OCI-LY7 (cell line): ENCODE data around the gene FMNL2. TPM values are rescaled to one million over a fixed set of nuclear protein-coding genes. Genes with fewer than 3 reads are reported as not detected.

ENCODE experiments used
- BruUV-seq: library from RNA; stranded (reverse); fragments of 400-500 nt; replicated peaks from 2 replicates; lab custom pipeline; 2021; lab: Mats Ljungman, UMichigan
- CTCF ChIA-PET: fragments of 300-600 bp; sonication (Branson Sonifier 250); formaldehyde crosslinking; loops from one replicate; lab custom pipeline; 2022; ENCODE audit warnings: antibody characterized with exemption; ENCODE audit not compliant: unreplicated experiment; lab: Charles Lee
- POLR2A ChIA-PET: fragments of 300-600 bp; sonication (Branson Sonifier 250); formaldehyde crosslinking; loops from one replicate; lab custom pipeline; 2022; ENCODE audit warnings: antibody characterized with exemption; lab: Charles Lee
- DNase-seq: peaks from one replicate; pipeline ENCODE4 v3.0.0-alpha.2; 2015; ENCODE audit warnings: low spot score
- H2AFZ ChIP-seq: fragments of 200-600 bp; sonication (generic), shearing (Covaris generic); 2 replicates; pipeline ENCODE4 v1.6.1; 2014; ENCODE audit warnings: mild to moderate bottlenecking, antibody characterized with exemption, low read length, moderate library complexity
- H3K27ac ChIP-seq: fragments of 200-600 bp; sonication (generic); 2 replicates; pipeline ENCODE4 v1.5.1; 2014; ENCODE audit warnings: mixed run types, low read depth, mild to moderate bottlenecking, moderate library complexity, low read length, inconsistent platforms; ENCODE audit not compliant: poor library complexity, severe bottlenecking
- H3K36me3 ChIP-seq: fragments of 200-600 bp; sonication (generic); 2 replicates; pipeline ENCODE4 v1.6.1; 2014; ENCODE audit warnings: mild to moderate bottlenecking, antibody characterized with exemption, low read length, moderate library complexity, mixed read lengths; ENCODE audit not compliant: insufficient read depth
- H3K4me1 ChIP-seq: fragments of 200-600 bp; sonication (generic); 2 replicates; pipeline ENCODE4 v1.5.1; 2014; ENCODE audit warnings: mild to moderate bottlenecking, low read length; ENCODE audit not compliant: insufficient read depth, poor library complexity, severe bottlenecking
- H3K4me2 ChIP-seq: fragments of 200-600 bp; sonication (generic); 2 replicates; pipeline ENCODE4 v1.6.1; 2014; ENCODE audit warnings: mild to moderate bottlenecking, low read length
- H3K4me3 ChIP-seq: fragments of 200-600 bp; sonication (generic); 2 replicates; pipeline ENCODE4 v1.5.1; 2014; ENCODE audit warnings: mild to moderate bottlenecking, low read depth, low read length; ENCODE audit not compliant: poor library complexity, severe bottlenecking
- H3K79me2 ChIP-seq: fragments of 200-600 bp; sonication (generic); 2 replicates; pipeline ENCODE4 v1.6.1; 2016; ENCODE audit warnings: low read depth, mild to moderate bottlenecking, low read length, moderate library complexity, mixed read lengths; ENCODE audit not compliant: insufficient read depth
- H3K9me2 ChIP-seq: fragments of 200-600 bp; sonication (generic); 2 replicates; pipeline ENCODE4 v1.6.1; 2016; ENCODE audit warnings: mild to moderate bottlenecking, low read length, mixed read lengths; ENCODE audit not compliant: insufficient read depth
- H3K9me3 ChIP-seq: fragments of 200-600 bp; sonication (generic); 2 replicates; pipeline ENCODE4 v1.6.1; 2014; ENCODE audit warnings: mild to moderate bottlenecking, mixed run types, low read length, mixed read lengths
- H4K20me1 ChIP-seq: fragments of 200-600 bp; sonication (generic); 2 replicates; pipeline ENCODE4 v1.6.1; 2014; ENCODE audit warnings: mild to moderate bottlenecking, antibody characterized with exemption, low read length, moderate library complexity, mixed read lengths; ENCODE audit not compliant: insufficient read depth
- EZH2phosphoT487 ChIP-seq: fragments of 200-600 bp; sonication (generic); IDR thresholded peaks from 2 replicates; pipeline ENCODE4 v1.6.1; 2018; ENCODE audit warnings: low read depth, borderline replicate concordance, mild to moderate bottlenecking, mixed run types, antibody characterized with exemption, low read length, moderate library complexity, mixed read lengths
- intact Hi-C: fragments of 100-400 bp; cut with micrococcal nuclease; formaldehyde crosslinking; loops from one replicate; pipeline ENCODE4 v1.10.0; 2022; ENCODE audit not compliant: unreplicated experiment
- total RNA-seq, 2 experiments: library from RNA; depleted of rRNA in 1 of 2; stranded (reverse); fragments of >200 nt in 1 of 2; shearing (Covaris generic) in 1 of 2; gene quantifications; 2 replicates each; pipeline ENCODE4 v1.2.3, GENCODE V29; 2014 to 2022
- TF ChIP-seq, protein P1 (sequence below): fragments of 200-600 bp; sonication (generic); conservative IDR thresholded peaks from 2 replicates; pipeline ENCODE4 v1.5.1; 2014; ENCODE audit warnings: mild to moderate bottlenecking, antibody characterized with exemption, low read length, moderate library complexity, mixed read lengths

FMNL2 gene
- total RNA-seq, 2 experiments from 2014 or later: 0.03 to 0.21 TPM

DNA sequence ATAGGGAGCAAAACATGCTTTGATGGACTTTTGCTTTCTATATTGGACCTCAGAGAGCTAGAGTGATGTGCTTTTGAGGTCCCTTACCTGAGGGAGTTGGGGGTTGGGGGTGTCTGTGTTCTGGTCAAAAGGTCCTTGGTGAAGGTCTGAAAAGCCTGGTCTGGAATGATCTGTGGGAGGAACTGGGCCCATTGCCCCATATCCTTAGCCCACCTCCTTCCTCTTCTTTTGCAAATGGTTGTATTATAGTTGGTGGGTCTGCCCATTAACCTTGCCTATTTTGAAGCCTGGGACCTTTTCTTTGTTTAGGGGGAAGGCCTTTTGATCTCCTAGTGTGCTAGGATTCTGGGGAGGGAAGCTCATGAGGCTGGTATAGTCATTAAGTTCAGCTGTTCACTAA is 88.7 kb downstream of the FMNL2 start:
- H3K4me1 ChIP-seq: no peaks in the 10 kb centered on the region
- TF ChIP-seq, protein P1, sequence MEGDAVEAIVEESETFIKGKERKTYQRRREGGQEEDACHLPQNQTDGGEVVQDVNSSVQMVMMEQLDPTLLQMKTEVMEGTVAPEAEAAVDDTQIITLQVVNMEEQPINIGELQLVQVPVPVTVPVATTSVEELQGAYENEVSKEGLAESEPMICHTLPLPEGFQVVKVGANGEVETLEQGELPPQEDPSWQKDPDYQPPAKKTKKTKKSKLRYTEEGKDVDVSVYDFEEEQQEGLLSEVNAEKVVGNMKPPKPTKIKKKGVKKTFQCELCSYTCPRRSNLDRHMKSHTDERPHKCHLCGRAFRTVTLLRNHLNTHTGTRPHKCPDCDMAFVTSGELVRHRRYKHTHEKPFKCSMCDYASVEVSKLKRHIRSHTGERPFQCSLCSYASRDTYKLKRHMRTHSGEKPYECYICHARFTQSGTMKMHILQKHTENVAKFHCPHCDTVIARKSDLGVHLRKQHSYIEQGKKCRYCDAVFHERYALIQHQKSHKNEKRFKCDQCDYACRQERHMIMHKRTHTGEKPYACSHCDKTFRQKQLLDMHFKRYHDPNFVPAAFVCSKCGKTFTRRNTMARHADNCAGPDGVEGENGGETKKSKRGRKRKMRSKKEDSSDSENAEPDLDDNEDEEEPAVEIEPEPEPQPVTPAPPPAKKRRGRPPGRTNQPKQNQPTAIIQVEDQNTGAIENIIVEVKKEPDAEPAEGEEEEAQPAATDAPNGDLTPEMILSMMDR: no peak
- no peak for TF ChIP-seq EZH2phosphoT487
- intact Hi-C loops: no loop called here
- no peak overlapping the region for H3K4me3 ChIP-seq
- no peaks in the 10 kb centered on the region for H3K9me3 ChIP-seq
- no peaks in the 10 kb centered on the region for H4K20me1 ChIP-seq
- no peaks in the 10 kb centered on the region for H3K36me3 ChIP-seq
- no TSS peak for BruUV-seq
- H2AFZ ChIP-seq: no peak overlapping the region
- H3K9me2 ChIP-seq: no peaks in the 10 kb centered on the region
- ChIA-PET POLR2A (no interaction called here), CTCF (no interaction called here)
- H3K27ac ChIP-seq: no peak overlapping the region
- no peak overlapping the region for H3K4me2 ChIP-seq
- no peaks in the 10 kb centered on the region for H3K79me2 ChIP-seq
- DNase-seq: no peak

DNA sequence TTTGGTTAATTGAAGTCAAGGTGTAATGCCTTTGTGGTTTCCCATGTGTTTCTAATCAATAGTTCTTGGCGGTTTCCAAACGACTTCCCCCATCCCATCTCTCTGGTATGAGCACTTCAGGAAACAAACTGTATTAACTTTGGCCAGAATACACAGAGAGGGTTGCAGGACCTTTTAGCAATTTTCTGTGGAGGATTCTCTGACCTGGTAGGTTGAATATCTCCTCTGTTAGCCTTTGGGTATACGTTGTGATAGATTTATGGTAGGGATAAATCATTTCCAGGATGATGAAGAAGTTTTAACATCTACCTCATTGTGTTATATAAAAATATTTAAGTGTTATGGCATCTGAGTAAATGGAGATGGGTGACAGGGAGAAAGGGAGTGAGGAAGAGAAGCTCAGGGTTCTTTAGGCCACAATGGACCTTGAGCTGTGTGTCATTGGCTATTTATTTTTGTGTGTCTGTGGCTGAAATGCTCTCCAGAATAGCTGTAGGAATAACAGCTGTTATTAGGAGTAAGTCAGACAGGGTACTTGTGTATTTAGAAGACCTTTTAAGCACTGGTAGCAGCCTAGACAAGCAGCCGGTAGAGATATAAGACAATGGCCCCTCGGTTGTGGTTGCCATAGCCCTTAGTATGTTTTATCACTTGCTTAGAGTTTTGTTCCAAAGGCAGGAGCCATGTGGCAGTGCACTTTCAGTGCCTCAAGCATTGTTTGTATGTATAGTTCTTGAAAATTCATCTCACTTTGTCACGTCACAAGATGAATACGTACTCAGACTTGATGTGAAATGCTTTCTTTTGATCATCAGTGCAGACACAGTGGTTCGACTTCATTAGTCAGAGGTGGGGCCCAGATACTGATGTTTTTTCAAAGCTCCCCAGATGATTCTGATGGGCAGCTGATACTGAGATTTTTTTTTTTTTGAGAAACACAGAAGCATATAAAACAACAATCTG is 91.1 kb downstream of the FMNL2 start:
- H3K27ac ChIP-seq: no peak overlapping the region

More for the DNA sequence above, 91.1 kb downstream of the FMNL2 start:
- Histone ChIP-seq H3K9me2 (no peaks in the 10 kb centered on the region), H3K4me3 (no peak overlapping the region), H3K79me2 (no peaks in the 10 kb centered on the region), H3K4me1 (no peaks in the 10 kb centered on the region), H3K4me2 (no peak overlapping the region), H3K9me3 (no peaks in the 10 kb centered on the region), H3K36me3 (no peaks in the 10 kb centered on the region), H2AFZ (no peak overlapping the region), H4K20me1 (no peaks in the 10 kb centered on the region)
- DNase-seq: no peak
- no peak for TF ChIP-seq EZH2phosphoT487
- TF ChIP-seq, protein P1: no peak
- intact Hi-C loops: no loop called here
- ChIA-PET CTCF (no interaction called here), POLR2A (no interaction called here)
- no TSS peak for BruUV-seq
